RKO (cell line): ENCODE measurements around the gene TRPM2.

Experiments used
- DNase-seq: peaks from one replicate; pipeline ENCODE4 v3.0.0-alpha.2; 2016; ENCODE audit warnings: low spot score

Gene TRPM2

GRCh38 chr21:44353191-44353970 is at the start of gene TRPM2:
Gene TRPM2 (plus strand): TSS chr21:44353621. CDS start chr21:44353701, 80 bp downstream.
- DNase-seq, result no peak

GRCh38 chr21:44304011-44304616 is 49.3 kb upstream of the TRPM2 start:
- DNase-seq, result no peak

- DNase-seq, result peak; percentile 32
These were observed 48.5 kb upstream of the TRPM2 start for GRCh38 chr21:44304877-44305293.

- no peak for DNase-seq
These were observed 47.7 kb upstream of the TRPM2 start for GRCh38 chr21:44305691-44306090.

GRCh38 chr21:44306936-44307704 is 46.3 kb upstream of the TRPM2 start:
- DNase-seq, result no peak

- DNase-seq, result no peak
These were observed 42.6 kb upstream of the TRPM2 start for GRCh38 chr21:44310628-44311507.

GRCh38 chr21:44312089-44312488 is 41.3 kb upstream of the TRPM2 start:
- DNase-seq, result no peak

GRCh38 chr21:44312716-44313115 is 40.7 kb upstream of the TRPM2 start:
- no peak for DNase-seq

- no peak for DNase-seq
These were observed 40.0 kb upstream of the TRPM2 start for GRCh38 chr21:44313451-44313850.

- no peak for DNase-seq
These were observed 39.3 kb upstream of the TRPM2 start for GRCh38 chr21:44314128-44314527.

- no peak for DNase-seq
These were observed 38.9 kb upstream of the TRPM2 start for GRCh38 chr21:44314561-44314960.

GRCh38 chr21:44315691-44316203 is 37.7 kb upstream of the TRPM2 start:
- no peak for DNase-seq

GRCh38 chr21:44316277-44316900 is 37.0 kb upstream of the TRPM2 start:
- DNase-seq, result no peak

GRCh38 chr21:44317241-44317782 is 36.1 kb upstream of the TRPM2 start:
- no peak for DNase-seq

GRCh38 chr21:44317871-44318270 is 35.5 kb upstream of the TRPM2 start:
- DNase-seq, result no peak

GRCh38 chr21:44318489-44319285 is 34.7 kb upstream of the TRPM2 start:
- no peak for DNase-seq

- DNase-seq, result no peak
These were observed 33.9 kb upstream of the TRPM2 start for GRCh38 chr21:44319407-44320065.

GRCh38 chr21:44320847-44321246 is 32.6 kb upstream of the TRPM2 start:
- no peak for DNase-seq

- no peak for DNase-seq
These were observed 31.5 kb upstream of the TRPM2 start for GRCh38 chr21:44321846-44322450.
